HG03060 (cell line): ENCODE results near the gene PHF2.

ENCODE experiments used
- ATAC-seq: cut with Tn5 transposase; IDR thresholded peaks from one replicate; pipeline ENCODE4 v1.9.1; 2021; ENCODE audit warnings: low read depth, moderate number of reproducible peaks; ENCODE audit not compliant: unreplicated experiment

The PHF2 gene

GRCh38 chr9:93567271-93567959 lies 9.0 kb upstream of the PHF2 start:
- ATAC-seq, result no peak

DNA sequence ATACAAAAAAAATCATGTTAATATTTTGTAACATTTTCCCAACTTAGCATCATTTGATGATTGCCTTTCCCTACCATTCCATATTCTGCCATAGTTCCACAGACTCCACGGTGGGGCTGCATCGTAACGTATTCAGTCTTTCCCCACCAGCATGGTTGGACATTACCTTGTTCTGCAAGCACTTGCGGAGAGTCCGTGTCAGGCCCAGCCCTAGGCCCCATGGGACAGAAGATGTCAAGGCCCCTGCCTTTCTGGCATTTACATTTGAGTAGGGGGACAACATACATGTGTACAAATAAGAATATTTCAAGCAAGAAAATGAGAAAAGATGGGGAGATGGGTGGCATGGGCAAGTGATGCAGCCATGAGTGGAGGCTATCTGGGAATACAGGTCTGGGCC lies 8.2 kb upstream of the PHF2 start:
- no peak for ATAC-seq

DNA sequence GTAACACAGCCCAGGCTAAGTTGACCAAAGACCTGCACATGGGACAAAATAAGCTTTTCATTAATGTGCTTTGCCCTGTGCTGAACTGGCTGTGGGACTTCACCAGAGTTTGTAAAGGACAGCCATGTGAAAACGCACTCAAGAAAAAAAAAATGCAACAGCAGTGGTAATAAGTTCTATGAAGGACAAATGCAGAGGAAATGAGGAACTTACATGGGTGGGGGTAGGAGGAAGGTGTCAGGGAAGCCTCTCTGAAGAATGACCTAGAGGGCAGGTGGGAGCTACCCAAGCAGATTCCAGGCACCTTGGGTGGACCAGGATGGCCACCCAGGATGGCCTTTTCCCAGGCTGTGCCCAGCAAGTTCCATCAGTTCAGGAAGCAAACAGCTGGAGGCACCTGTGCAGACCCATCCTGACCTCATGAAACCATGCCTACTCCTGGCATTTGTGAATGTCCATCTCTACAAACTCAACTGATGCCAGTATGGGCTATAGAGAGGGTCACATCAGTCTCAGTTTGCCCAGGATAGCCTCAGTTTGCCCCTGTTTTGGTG lies 6.7 kb upstream of the PHF2 start:
- ATAC-seq, result no peak

DNA sequence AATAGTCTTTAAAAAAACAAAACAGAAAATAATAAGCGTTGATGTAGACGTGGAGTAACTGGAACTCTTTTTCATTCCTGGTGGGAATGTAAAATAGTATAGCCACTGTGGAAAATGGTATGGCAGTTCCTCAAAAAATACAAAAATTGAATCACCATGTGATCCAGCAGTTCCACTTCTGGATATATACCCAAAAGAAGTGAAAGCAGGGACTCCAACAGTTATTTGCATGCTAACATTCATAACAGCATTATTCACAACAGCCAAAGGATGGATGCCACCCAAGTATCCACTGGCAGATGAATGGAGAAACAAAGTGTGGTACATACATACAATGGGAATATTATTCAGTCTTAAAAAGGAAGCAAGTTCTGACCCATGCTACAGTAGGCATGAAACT lies 4.2 kb upstream of the PHF2 start:
- no peak for ATAC-seq

DNA sequence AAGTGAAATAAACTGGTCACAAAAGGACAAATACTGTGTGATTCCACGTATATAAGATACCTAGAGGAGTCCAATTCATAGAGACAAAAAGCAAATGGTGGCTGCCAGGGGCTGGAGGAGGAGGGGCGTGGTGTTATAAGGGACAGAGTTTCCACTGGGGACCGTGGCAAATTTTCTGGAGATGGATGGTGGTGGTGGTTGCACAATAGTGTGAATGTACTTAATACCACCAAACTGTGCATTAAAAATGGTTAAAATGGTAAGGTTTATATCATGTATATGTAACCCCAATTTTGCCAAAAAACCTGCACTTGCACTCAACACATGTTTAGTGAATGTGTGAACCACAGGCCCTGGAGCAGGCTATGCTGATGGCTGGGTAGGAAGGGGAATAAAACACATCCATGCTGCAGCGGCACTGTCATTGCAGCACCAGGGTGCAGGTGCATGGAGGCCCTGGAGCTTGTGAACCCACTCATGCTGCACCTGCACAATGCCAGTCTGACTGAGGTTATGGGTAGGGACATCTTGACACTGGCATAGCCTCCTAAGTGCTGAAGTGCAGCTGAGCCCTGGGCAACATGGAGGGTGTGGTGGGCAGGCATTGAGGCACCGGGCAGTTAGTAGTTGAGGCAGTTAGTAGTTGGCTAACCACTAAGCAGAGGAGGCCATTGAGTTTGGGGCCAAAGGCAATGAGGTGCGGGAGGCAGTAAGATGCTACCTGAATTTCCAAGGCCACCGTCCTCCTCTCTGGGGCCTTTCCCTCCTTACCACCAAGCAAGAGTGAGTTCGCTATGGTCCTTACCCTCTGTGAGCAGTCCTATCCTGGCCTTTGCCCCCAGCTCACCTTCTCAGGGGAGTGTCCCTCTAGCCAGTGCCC lies 3.5 kb upstream of the PHF2 start:
- no peak for ATAC-seq

GRCh38 chr9:93573516-93573828 lies 2.9 kb upstream of the PHF2 start:
- ATAC-seq, result no peak

- no peak for ATAC-seq
Observed at GRCh38 chr9:93574091-93574899, 2.1 kb upstream of the PHF2 start.

DNA sequence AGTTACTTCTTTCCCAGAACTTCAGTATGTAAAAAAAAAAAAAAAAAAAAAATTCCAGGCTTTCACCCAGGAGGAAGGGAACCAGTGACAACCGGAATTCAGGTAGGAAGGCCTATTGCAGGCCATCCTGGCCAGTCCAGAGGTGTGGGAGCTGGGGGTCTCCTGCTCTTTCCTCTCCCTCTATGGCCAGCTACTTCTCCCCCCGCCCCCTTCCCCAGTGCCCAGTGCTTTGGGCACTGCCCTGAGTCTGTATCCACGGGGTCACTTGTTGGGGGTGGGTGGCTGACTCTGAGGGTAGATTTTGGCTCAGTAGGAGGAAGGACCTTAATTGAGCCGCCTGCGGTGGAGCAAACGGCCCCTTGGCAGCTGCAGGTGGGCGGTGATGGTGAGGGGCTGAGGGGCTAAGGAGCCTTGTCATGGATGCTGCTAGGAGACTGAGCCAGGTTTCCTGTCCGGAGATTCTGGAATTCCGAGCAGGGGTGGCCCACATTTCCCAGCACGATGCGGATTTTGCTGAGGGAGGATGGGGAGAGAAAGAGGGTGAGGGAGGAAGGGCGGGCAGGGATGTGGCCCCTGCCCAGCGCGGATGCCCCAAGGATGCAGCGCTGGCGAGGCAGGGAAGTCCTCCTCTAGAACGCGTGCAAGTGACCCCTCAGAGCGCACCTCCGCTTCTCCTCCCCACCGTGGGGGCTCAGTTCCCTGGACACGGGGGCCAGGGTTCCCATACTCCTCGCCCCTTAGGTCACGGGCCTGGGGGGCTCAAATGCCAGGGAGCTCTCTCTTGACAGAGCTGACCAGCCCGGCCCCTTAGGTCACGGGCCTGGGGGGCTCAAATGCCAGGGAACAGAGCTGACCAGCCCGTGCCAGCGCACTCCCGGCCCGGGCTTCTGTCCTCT lies 1.2 kb upstream of the PHF2 start:
- ATAC-seq, result no peak

DNA sequence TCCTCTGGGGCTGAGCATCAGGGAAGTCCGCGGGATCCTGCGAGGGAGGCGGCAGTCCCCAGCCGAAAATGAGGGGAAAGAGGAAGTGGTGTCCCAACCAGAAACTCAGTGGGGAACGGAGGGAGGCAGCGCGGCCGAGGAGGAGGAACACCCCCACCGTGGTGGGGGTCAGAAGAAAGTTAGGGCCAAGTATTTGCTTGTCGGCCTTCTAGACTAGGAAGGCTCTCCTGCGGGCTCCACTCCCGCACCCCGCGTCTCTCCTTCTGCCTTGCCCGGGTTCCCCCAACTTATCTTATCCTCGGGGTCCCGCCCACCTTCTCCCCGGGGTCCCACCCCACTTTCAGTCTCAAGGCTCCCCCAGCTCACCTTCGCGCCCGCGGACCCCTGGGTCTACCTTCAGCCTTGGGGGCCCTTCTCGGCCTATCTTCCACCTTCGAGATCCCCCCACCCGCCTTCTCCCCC lies 557 bp upstream of the PHF2 start:
- no peak for ATAC-seq

DNA sequence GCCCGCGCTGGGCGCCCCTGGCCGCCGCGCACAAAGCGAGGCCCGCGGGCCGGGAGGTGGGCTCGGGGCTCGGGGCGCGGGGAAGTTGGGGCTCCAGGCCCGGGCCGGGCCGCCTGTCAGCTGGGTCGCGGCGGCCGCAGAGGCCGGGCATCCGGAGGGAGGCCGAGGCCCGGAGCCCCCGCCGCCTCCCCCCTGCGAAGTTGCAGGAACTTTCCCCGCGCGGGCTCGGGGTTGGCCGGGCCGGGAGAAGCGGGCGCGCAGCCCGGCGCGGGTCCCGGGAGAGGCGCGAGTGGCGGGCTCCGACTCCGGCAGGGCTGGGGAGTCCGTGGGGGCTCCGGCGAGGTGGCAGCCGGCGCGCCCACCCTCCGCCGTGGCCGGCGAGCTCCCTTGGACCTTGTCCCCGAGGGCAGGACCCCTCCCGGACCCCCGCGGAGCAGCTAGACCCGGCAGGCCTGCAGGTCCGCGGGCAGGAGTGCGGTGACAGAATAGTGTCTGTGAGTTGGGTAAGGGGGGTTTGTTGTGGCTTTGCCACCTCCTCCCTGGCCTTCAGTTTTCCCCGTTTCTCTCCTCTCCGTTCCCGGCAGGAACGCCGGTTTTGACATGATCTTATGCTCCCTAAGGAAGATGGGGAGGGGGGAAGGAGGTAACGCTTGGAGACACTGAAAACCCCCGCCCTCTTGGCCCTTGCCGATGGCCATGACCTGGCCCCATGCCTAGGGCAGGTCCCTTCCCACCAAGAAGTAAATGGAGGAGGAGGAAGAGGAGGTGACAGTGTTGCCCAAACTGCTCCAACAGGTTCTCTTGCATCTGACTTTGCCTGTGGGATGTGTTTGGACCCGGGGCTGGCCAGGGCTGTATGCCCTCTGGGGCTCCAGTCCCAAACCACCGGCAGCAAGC lies 942 bp downstream of the PHF2 start:
- no peak for ATAC-seq

DNA sequence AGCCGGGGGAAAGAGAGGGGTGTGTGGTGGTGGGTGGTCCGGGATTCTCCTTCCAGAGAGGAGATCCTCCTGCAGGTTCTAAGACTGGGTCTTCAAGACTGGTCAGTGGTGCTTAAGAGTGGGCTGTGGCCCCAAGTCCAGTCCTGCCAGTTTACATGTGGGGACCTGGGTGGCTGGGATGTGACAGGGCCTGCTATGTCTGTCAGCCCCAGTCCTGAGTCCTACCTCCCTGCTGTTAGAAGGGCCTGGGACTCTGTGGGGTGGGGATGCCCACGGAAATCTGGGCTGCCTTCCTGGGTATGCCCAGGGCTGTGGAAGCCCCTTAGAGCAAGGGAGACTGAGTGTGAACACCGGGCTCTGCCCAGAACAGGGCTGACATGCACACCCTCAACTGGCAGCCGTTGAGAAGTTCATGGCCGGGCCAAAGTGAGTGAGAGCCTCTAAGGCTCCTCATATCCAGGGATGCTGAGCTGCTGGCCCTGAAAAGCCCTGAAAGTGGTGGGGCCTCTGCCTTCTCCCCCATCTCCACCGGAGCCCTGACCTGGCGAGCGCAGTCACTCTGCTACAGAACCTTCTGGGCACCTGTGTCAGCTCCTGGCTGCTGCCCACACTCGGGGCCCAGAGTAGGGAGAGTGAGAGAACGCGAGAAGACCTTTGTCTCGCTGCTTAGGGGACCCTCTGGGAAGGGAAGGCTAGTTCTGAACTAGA lies 1.7 kb downstream of the PHF2 start:
- ATAC-seq, result no peak

DNA sequence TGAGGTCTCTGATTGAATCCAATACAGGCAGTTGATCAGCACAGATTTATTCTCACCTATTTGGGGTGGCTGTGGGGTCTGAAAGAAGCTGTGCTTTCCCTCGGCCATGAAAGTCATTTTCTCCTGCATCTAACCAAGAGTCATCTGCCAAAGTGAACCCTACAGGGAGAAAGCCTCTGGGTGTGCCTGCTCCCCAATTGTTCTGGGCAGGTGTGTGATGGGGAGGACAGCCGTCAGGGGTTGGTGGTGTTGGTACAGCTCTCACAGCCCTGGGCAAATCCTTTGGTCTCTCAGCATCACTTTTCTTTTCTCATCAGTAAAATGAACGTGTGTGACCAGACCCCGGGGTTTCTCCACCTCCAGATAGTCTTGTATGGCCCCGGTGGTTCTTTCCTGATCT lies 2.5 kb downstream of the PHF2 start:
- no peak for ATAC-seq

DNA sequence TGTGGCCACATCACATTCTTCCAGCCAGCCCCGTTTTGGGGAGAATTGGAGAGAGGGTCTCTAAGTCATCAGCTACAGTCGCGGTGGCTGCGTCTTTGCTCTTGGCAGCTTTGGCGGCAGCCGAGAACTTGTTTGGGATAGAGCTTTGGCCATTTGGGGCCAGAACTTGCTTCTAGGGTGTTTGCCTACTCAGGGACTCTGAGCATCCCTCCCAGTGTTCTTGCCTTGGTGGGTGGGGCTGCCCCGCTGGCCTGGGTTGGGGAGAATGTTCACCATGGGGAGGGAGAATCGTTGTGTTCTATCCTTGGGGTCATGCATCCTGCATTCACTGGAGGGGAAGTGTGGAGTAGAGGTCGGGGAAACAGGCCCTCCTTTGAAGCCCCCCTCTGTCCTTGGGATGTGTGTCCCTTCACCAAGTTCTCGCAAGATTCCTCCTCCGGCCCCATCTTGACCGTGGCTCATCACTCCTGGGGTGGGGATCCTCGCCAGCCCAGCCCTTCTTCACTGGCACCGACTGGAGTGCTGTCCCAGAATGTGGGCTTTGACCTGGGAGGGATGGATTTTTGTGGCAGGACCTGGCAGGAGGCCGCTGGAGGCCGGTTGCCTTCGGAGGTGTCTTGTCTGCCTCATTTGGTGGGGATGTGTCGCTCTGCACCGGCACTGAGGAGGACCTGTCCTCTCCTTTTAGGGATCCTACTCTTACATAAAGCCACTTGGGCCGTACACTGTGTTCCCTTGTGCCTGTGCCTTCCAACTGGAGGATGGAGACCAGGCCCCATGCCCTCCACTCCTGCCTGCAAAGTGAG lies 3.5 kb downstream of the PHF2 start:
- no peak for ATAC-seq

DNA sequence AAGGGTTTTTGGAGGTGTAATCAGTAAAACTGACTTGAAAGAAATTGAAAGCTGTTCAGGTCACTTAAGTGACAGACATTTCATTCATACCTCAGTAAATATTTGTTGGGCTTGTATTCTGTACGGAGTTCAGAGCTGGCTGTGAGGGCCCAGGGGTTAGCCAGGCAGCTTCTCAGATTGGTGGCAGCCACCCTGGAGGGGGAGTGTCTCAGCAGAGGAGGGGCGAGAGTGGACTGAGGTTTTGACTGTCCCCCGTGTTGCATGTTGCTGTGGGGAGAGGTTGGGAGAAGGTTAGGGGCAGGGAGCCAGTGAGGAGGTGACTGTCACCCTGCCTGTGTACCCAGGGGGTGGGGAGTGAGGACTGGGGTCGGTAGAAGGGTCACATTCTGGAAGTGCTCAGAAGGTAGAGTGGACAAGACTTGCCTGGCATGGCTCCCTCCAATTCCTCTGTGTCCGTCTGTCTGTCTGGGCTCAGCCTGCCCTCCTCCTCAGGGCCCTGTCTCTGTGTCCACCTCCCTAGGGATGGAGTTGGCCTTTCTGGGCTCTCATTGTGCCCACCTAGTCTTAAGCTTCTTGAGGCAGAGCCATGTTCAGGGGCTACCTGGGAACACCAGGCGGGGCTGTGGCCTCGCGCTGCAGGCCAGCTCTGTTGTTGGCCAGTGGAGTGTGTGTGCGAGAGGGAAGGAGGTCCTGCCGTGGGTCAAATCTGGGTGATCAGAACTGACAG lies 4.4 kb downstream of the PHF2 start:
- no peak for ATAC-seq

DNA sequence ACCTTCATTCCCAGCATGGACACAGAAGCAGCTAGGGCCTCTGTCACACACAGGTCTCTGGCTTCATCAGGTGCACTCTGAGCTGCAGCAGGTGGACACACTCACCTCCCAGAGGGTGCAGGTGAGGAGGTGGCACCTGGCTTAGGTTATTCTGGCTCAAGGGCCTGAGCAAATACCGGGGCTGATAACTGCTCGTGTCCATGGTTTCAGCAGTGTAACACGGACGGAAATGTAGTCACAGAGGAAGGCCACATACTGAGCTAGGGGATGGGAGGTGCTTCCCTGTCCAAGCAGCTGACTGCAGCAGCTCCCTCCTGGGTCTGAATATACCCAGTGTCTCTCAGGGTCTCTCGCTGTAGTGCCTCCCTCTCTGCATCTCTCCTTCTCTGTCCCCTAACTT lies 5.7 kb downstream of the PHF2 start:
- ATAC-seq, result no peak

GRCh38 chr9:93582550-93582949 lies 6.2 kb downstream of the PHF2 start:
- ATAC-seq, result no peak

- ATAC-seq, result no peak
Observed at GRCh38 chr9:93585259-93585658, 8.9 kb downstream of the PHF2 start.
